HG02938 (cell line): Measurements from ENCODE around the gene SLC16A8.
"Not testable (repeated sequence)": the region's sequence is repeated elsewhere in the genome, so short reads cannot be mapped to it uniquely, and the experiment has no call there.

Experiments
- ATAC-seq: cut with Tn5 transposase; IDR thresholded peaks from one replicate; pipeline ENCODE4 v1.9.1; 2021; ENCODE audit warnings: mild to moderate bottlenecking, moderate library complexity; ENCODE audit not compliant: unreplicated experiment

The SLC16A8 gene

GRCh38 chr22:38049812-38050619, 34.0 kb downstream of the SLC16A8 start:
- ATAC-seq, result no peak

- ATAC-seq, result no peak
These were observed 37.8 kb downstream of the SLC16A8 start for GRCh38 chr22:38046070-38046748.

- no peak for ATAC-seq
These were observed 40.6 kb downstream of the SLC16A8 start for GRCh38 chr22:38043151-38044039.

- ATAC-seq, result no peak
These were observed 41.5 kb downstream of the SLC16A8 start for GRCh38 chr22:38042488-38042790.

GRCh38 chr22:38041760-38042487, 42.1 kb downstream of the SLC16A8 start:
- no peak for ATAC-seq

GRCh38 chr22:38040953-38041759, 42.8 kb downstream of the SLC16A8 start:
- ATAC-seq, result no peak

GRCh38 chr22:38038890-38039812, 44.8 kb downstream of the SLC16A8 start:
- no peak for ATAC-seq

- no peak for ATAC-seq
These were observed 45.6 kb downstream of the SLC16A8 start for GRCh38 chr22:38038426-38038825.

GRCh38 chr22:38037367-38038150, 46.4 kb downstream of the SLC16A8 start:
- not testable (repeated sequence) for ATAC-seq

GRCh38 chr22:38036392-38037062, 47.5 kb downstream of the SLC16A8 start:
- ATAC-seq, result no peak

- ATAC-seq, result no peak
These were observed 48.5 kb downstream of the SLC16A8 start for GRCh38 chr22:38035530-38035885.

- ATAC-seq, result no peak
These were observed 49.0 kb downstream of the SLC16A8 start for GRCh38 chr22:38034884-38035529.

GRCh38 chr22:38034278-38034882, 49.6 kb downstream of the SLC16A8 start:
- ATAC-seq, result no peak

- no peak for ATAC-seq
These were observed 50.3 kb downstream of the SLC16A8 start for GRCh38 chr22:38033522-38034277.

- no peak for ATAC-seq
These were observed 51.1 kb downstream of the SLC16A8 start for GRCh38 chr22:38032681-38033521.
